Body of pancreas (tissue), 4 donors: ENCODE data around the gene TUBGCP4.

Experiments used
- CTCF ChIP-seq, 7 experiments: fragments of 450-650 bp in 4 of 7; fragments of 200-600 bp in 3 of 7; sonication (generic) in 3 of 7; IDR thresholded peaks; one replicate each; pipeline ENCODE4 v1.5.1; 2016 to 2019; ENCODE audit warnings: antibody characterized with exemption in 7 of 7
- POLR2A ChIP-seq, 3 donors: fragments of 450-650 bp; IDR thresholded peaks; one replicate each; pipeline ENCODE4 v1.6.1; 2016; ENCODE audit warnings: antibody characterized with exemption in 3 of 3, mild to moderate bottlenecking in 2 of 3

- TF ChIP-seq CTCF (IDR thresholded peaks at IDR 0.05): no peak
- no peak for TF ChIP-seq POLR2A (IDR thresholded peaks at IDR 0.05)
These were observed 11.4 kb downstream of the TUBGCP4 start for GRCh38 chr15:43382310-43382709.
